Stimulated activated CD8-positive, alpha-beta memory T cell treated with anti-CD3 and anti-CD28 coated beads, Interleukin-4, amount 100 ng/mL, for 1 hour (primary cell): ENCODE data around the gene TGFB1.
"Not testable (repeated sequence)": the region's sequence is repeated elsewhere in the genome, so short reads cannot be mapped to it uniquely, and the experiment has no call there.

Experiments used
- DNase-seq, 2 donors: peaks; one replicate each; pipeline ENCODE4 v3.0.0-alpha.2; 2020; ENCODE audit warnings: low read depth in 2 of 2, low spot score in 1 of 2

Gene TGFB1

GRCh38 chr19:41353466-41354342, at the start of gene TGFB1:
TSS of gene TGFB1 (minus strand) at chr19:41353922. CDS start at chr19:41353044, 878 bp downstream.
- DNase-seq, result peak; percentile 91 to 92

GRCh38 chr19:41402010-41402409, 48.3 kb upstream of the TGFB1 start:
- DNase-seq, result no peak

- DNase-seq, result no peak
Measured at GRCh38 chr19:41401483-41401882, 47.8 kb upstream of the TGFB1 start.

GRCh38 chr19:41399525-41399924, 45.8 kb upstream of the TGFB1 start:
- DNase-seq, result no peak

- DNase-seq, result no peak
Measured at GRCh38 chr19:41399091-41399490, 45.4 kb upstream of the TGFB1 start.

- DNase-seq, result no peak
Measured at GRCh38 chr19:41398598-41398997, 44.9 kb upstream of the TGFB1 start.

- DNase-seq, result no peak
Measured at GRCh38 chr19:41398050-41398418, 44.3 kb upstream of the TGFB1 start.

GRCh38 chr19:41397086-41398049, 43.6 kb upstream of the TGFB1 start, which contains the start of the genes BCKDHA and EXOSC5:
TSS of gene BCKDHA (plus strand) at chr19:41397818. CDS start at chr19:41397828, 10 bp downstream.
TSS of gene EXOSC5 (minus strand) at chr19:41397359. CDS start at chr19:41397328, 31 bp downstream.
- peak; percentile 91 to 98 for DNase-seq

- DNase-seq, result no peak
Measured at GRCh38 chr19:41395355-41395754, 41.6 kb upstream of the TGFB1 start.

- no peak for DNase-seq
Measured at GRCh38 chr19:41392775-41393174, 39.1 kb upstream of the TGFB1 start.

- DNase-seq, result no peak
Measured at GRCh38 chr19:41391618-41392017, 37.9 kb upstream of the TGFB1 start.

- DNase-seq, result no peak
Measured at GRCh38 chr19:41386442-41386841, 32.7 kb upstream of the TGFB1 start.

- no peak for DNase-seq
Measured at GRCh38 chr19:41384351-41384750, 30.6 kb upstream of the TGFB1 start.

GRCh38 chr19:41381536-41381935, 27.8 kb upstream of the TGFB1 start:
- not testable (repeated sequence) for DNase-seq

- DNase-seq, result no peak
Measured at GRCh38 chr19:41377977-41378709, 24.4 kb upstream of the TGFB1 start.

- DNase-seq, result no peak
Measured at GRCh38 chr19:41376998-41377365, 23.3 kb upstream of the TGFB1 start.

GRCh38 chr19:41376241-41376997, 22.7 kb upstream of the TGFB1 start, which contains the start of gene TMEM91:
TSS of gene TMEM91 (plus strand) at chr19:41376533. CDS start at chr19:41378310, 1,777 bp downstream.
- no peak for DNase-seq

- DNase-seq, result no peak
Measured at GRCh38 chr19:41373993-41374392, 20.3 kb upstream of the TGFB1 start.

- DNase-seq, result no peak
Measured at GRCh38 chr19:41372501-41372900, 18.8 kb upstream of the TGFB1 start.

- no peak for DNase-seq
Measured at GRCh38 chr19:41371541-41371940, 17.8 kb upstream of the TGFB1 start.
